ENCODE data around the gene GMDS.

The GMDS gene

GRCh38 chr6:1895721-1896120 is 349.7 kb downstream of the GMDS start:
- no peak for DNase-seq (ENCODE audit: low spot score)

- DNase-seq (ENCODE audit: low spot score), result no peak
These were observed 350.5 kb downstream of the GMDS start for GRCh38 chr6:1894954-1895353.

GRCh38 chr6:1893470-1894130 is 351.8 kb downstream of the GMDS start:
- DNase-seq (ENCODE audit: low spot score), result no peak

- DNase-seq (ENCODE audit: low spot score), result no peak
These were observed 352.7 kb downstream of the GMDS start for GRCh38 chr6:1892716-1893115.

GRCh38 chr6:1890987-1891386 is 354.4 kb downstream of the GMDS start:
- DNase-seq (ENCODE audit: low spot score), result no peak

GRCh38 chr6:1890071-1890470 is 355.3 kb downstream of the GMDS start:
- DNase-seq (ENCODE audit: low spot score), result no peak

GRCh38 chr6:1885576-1886011 is 359.8 kb downstream of the GMDS start:
- DNase-seq (ENCODE audit: low spot score), result no peak

GRCh38 chr6:1884313-1884712 is 361.1 kb downstream of the GMDS start:
- DNase-seq (ENCODE audit: low spot score), result no peak

DNA sequence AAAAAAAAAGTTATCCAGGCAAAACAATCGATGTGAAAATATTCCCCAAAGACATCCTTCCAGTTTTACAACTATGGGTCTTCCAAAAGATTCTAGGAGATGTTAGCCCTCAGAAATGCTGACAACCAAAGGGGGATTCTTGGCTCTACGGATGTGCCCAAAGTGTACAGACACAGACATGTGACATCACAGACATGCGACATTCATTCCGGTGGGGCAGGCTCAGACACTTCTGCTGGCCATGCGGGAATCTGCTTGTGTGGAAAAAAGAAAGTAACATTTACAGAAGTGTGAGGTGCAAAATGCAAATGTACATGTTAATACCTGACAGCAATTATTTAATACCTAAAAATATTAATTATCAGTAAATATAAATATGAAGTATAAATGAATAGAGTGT is 367.1 kb downstream of the GMDS start:
- DNase-seq (ENCODE audit: low spot score), result no peak

GRCh38 chr6:1873781-1874180 is 371.6 kb downstream of the GMDS start:
- peak; percentile 71 for DNase-seq (ENCODE audit: low spot score)

DNA sequence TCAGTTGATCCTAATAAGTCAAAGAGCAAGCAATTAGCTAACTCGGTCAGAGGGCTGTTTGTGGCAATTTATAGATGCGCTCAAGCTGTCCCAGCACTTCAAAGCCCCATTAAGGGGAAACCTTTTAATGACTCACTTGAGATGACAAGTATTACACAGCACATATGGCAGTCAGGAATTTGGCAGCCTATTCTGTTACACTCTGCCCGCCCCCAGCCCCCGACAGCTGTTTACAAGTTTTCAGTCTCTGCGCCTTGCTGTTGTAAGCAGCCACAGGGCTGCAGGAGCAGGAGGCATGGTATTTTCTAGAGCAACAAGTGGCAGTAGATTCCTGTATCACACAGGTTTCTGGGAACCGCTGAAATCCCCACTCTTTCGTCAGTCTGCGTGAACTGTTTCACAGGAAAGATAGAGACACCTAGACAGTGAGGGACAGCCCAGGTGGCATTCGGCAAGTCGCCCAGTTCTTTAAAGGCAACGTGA is 372.7 kb downstream of the GMDS start:
- DNase-seq (ENCODE audit: low spot score), result peak; percentile 38

GRCh38 chr6:1871724-1872315 is 373.6 kb downstream of the GMDS start:
- peak; percentile 76 for DNase-seq (ENCODE audit: low spot score)

DNA sequence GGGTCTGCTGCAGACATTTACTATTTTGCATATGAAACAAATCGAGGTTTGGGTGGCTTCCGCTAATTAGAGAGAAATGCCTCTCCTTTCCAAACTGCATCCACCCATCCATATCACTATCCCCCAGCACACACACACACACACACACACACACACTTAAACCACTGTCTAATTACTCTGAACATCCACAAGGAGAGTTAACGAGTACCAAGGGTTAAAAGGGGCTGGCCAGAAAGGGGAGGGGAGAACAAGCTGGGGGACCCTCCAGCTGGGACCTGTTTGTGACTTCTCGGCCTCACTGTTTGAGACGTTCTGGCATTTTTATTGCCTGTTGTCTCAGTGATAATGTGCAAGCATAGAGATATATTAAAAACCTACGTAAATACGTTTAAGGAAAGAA is 374.5 kb downstream of the GMDS start:
- no peak for DNase-seq (ENCODE audit: low spot score)

GRCh38 chr6:1870251-1870650 is 375.2 kb downstream of the GMDS start:
- DNase-seq (ENCODE audit: low spot score), result no peak

- DNase-seq (ENCODE audit: low spot score), result no peak
These were observed 375.6 kb downstream of the GMDS start for GRCh38 chr6:1869769-1870168.

DNA sequence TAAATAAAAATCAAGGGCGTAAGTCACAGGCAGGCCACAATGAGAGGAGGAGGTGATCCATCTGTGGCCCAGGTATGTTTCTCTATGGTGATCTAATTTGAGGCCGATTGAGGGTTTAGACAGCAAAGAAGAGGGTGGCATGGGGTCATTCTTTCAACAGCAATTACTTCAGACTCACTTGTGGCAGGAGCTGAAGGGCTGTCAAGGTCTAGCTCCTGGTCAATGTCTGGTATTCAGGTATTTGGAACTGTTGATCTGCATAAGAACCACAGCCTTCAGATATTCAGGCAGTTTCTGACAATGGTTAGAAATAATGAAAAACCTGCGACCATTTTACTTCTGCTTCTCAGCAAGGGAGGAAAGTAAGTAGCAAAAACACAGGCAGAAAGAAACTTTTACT is 376.1 kb downstream of the GMDS start:
- DNase-seq (ENCODE audit: low spot score), result no peak

- DNase-seq (ENCODE audit: low spot score), result no peak
These were observed 376.7 kb downstream of the GMDS start for GRCh38 chr6:1868561-1869261.

GRCh38 chr6:1867197-1867596 is 378.2 kb downstream of the GMDS start:
- DNase-seq (ENCODE audit: low spot score), result no peak

DNA sequence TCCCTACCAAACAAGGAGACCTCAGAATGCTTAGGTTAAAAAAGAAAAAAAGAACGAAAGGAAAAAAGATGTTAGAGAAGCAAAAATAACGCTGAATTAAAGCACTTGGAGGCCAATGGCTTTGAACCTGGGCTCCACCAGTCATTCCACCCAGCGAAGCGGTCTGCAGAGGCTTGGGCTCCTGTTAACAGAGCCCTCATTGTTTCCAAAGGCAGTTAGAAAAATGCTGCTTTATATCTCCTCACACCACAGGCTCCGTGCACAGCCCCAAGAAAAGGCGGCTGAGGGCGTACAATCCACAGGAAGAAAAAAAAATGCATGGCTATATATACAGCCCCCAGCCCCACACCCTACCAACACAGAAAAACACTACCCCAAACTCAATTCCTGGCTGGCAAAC is 379.8 kb downstream of the GMDS start:
- DNase-seq (ENCODE audit: low spot score), result peak; percentile 54

GRCh38 chr6:1864496-1864895 is 380.9 kb downstream of the GMDS start:
- DNase-seq (ENCODE audit: low spot score), result no peak

- DNase-seq (ENCODE audit: low spot score), result no peak
These were observed 383.0 kb downstream of the GMDS start for GRCh38 chr6:1862411-1862810.

GRCh38 chr6:1860756-1861348 is 384.6 kb downstream of the GMDS start:
- DNase-seq (ENCODE audit: low spot score), result no peak

DNA sequence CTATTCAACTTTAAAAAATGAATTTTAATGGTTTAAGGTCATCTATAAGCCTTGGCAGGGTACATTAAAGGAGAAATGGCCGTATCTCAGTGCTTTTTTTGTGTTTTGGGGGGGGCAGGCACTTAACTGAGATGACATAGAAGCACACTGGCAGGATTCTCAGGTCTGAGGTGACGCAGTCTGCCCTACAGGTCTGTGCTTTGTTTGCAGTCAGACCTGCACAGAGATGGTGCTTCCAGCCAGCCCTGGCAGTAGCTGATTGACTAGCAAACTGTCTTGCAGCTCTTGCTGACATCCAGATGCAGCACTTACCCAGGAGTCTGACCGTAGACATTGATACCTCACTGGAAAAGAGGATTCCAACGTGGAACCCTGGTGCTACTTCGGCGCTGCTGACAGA is 386.5 kb downstream of the GMDS start:
- no peak for DNase-seq (ENCODE audit: low spot score)

Measured in Ammon's horn (tissue), 1 donor.